B cell (primary cell): ENCODE data around the gene KCNC2. TPM values are rescaled to one million over a fixed set of nuclear protein-coding genes. Genes with fewer than 3 reads are reported as not detected.

Experiments used
- ATAC-seq: fragments of 200-7000 bp; cut with Tn5 transposase; one replicate; pipeline ENCODE4 v1.10.0; 2021; ENCODE audit warnings: low read depth, mild to moderate bottlenecking, moderate number of reproducible peaks, moderate library complexity
- CTCF ChIA-PET: fragments of 350-600 bp; sonication (Branson Sonifier 250); formaldehyde crosslinking; loops from one replicate; lab custom pipeline; 2021; ENCODE audit warnings: antibody characterized with exemption, inconsistent platforms; lab: Charles Lee
- POLR2A ChIA-PET: fragments of 350-600 bp; sonication (Branson Sonifier 250); formaldehyde crosslinking; loops from one replicate; lab custom pipeline; 2021; ENCODE audit warnings: antibody characterized with exemption; lab: Charles Lee
- DNase-seq: peaks from one replicate; pipeline ENCODE4 v3.0.0; 2013
- H2AFZ ChIP-seq: 2 replicates; pipeline ENCODE4 v1.6.1; 2012; ENCODE audit warnings: mild to moderate bottlenecking, low read depth, low read length; ENCODE audit not compliant: insufficient read depth, poor library complexity, severe bottlenecking
- H3K27ac ChIP-seq, 2 donors: 1 replicate in 1 of 2; 2 replicates in 1 of 2; pipeline ENCODE4 v1.5.1; 2012 to 2013; ENCODE audit warnings: low read length in 2 of 2, mild to moderate bottlenecking in 2 of 2, moderate library complexity in 1 of 2
- H3K27me3 ChIP-seq, 4 experiments: fragments of 200-600 bp in 1 of 4; sonication (generic) in 1 of 4; replicated peaks in 1 of 4; 1 replicate in 2 of 4; 2 replicates in 2 of 4; pipeline versions ENCODE4 v1.6.1 to v1.7.0; 2013 to 2016; ENCODE audit warnings: low read length in 3 of 4, mild to moderate bottlenecking in 2 of 4, mixed read lengths in 1 of 4, moderate library complexity in 1 of 4; ENCODE audit not compliant: insufficient read depth in 4 of 4, control insufficient read depth in 3 of 4; ENCODE audit errors: control extremely low read depth in 1 of 4
- H3K36me3 ChIP-seq, 2 experiments: replicated peaks in 1 of 2; 1 replicate in 1 of 2; 2 replicates in 1 of 2; pipeline versions ENCODE4 v1.6.1 to v1.7.1; 2013; ENCODE audit warnings: low read length in 1 of 2; ENCODE audit not compliant: insufficient read depth in 2 of 2, control insufficient read depth in 1 of 2; ENCODE audit errors: control extremely low read depth in 1 of 2, extremely low read depth in 1 of 2
- H3K4me1 ChIP-seq, 2 donors: fragments of 200-600 bp in 1 of 2; sonication (generic) in 1 of 2; 1 replicate in 1 of 2; 2 replicates in 1 of 2; pipeline versions ENCODE4 v1.5.1 to v1.6.1; 2013 to 2017; ENCODE audit warnings: low read length in 2 of 2; ENCODE audit not compliant: control insufficient read depth in 2 of 2, insufficient read depth in 2 of 2
- H3K4me2 ChIP-seq: replicated peaks from 2 replicates; pipeline ENCODE3; 2012; ENCODE audit warnings: mild to moderate bottlenecking, low read depth, low read length; ENCODE audit not compliant: poor library complexity, severe bottlenecking
- H3K4me3 ChIP-seq, 5 experiments: fragments of 200-600 bp in 1 of 5; sonication (generic) in 1 of 5; 1 replicate in 3 of 5; 2 replicates in 2 of 5; pipeline versions ENCODE4 v1.5.1 to v1.7.0; 2011 to 2016; ENCODE audit warnings: low read length in 4 of 5, mild to moderate bottlenecking in 4 of 5, low read depth in 2 of 5, control low read depth in 1 of 5, moderate library complexity in 1 of 5; ENCODE audit not compliant: insufficient read depth in 1 of 5; ENCODE audit errors: control extremely low read depth in 1 of 5, extremely low read depth in 1 of 5
- H3K79me2 ChIP-seq: fragments of 200-600 bp; sonication (generic); one replicate; pipeline ENCODE4 v1.6.0; 2016; ENCODE audit warnings: low read length; ENCODE audit not compliant: control insufficient read depth, insufficient read depth
- H3K9ac ChIP-seq: fragments of 200-600 bp; sonication (generic); 2 replicates; pipeline ENCODE4 v1.6.1; 2017; ENCODE audit warnings: mild to moderate bottlenecking, low read length, moderate library complexity
- H3K9me3 ChIP-seq, 3 donors: one replicate each; pipeline versions ENCODE4 v1.6.1 to v1.7.1; 2013; ENCODE audit warnings: low read length in 2 of 3; ENCODE audit not compliant: control insufficient read depth in 2 of 3, insufficient read depth in 1 of 3; ENCODE audit errors: control extremely low read depth in 1 of 3
- H4K20me1 ChIP-seq: 2 replicates; pipeline ENCODE4 v1.6.0; 2012; ENCODE audit warnings: mild to moderate bottlenecking, low read length; ENCODE audit not compliant: insufficient read depth, control insufficient read depth, poor library complexity, severe bottlenecking
- H3K27ac Mint-ChIP-seq: one replicate; pipeline ENCODE4 v1.8.0; 2021; ENCODE audit warnings: mixed read lengths
- H3K27me3 Mint-ChIP-seq: one replicate; pipeline ENCODE4 v1.8.0; 2021; ENCODE audit warnings: mixed read lengths
- H3K4me1 Mint-ChIP-seq: one replicate; pipeline ENCODE4 v1.8.0; 2021; ENCODE audit warnings: mixed read lengths
- H3K4me3 Mint-ChIP-seq: one replicate; pipeline ENCODE4 v1.8.0; 2021; ENCODE audit warnings: mixed read lengths
- H3K9me3 Mint-ChIP-seq: one replicate; pipeline ENCODE4 v1.8.0; 2022; ENCODE audit warnings: mixed read lengths; ENCODE audit not compliant: insufficient read depth
- CTCF ChIP-seq: fragments of 200-600 bp; IDR thresholded peaks from one replicate; pipeline ENCODE4 v1.8.0; 2022; ENCODE audit warnings: antibody characterized with exemption, mild to moderate bottlenecking
- EZH2 ChIP-seq: IDR thresholded peaks from 2 replicates; pipeline ENCODE4 v1.6.1; 2012; ENCODE audit warnings: borderline replicate concordance, low read depth, mild to moderate bottlenecking, moderate library complexity, low read length; ENCODE audit not compliant: insufficient read depth, poor library complexity, severe bottlenecking
- WGBS: methylation state at CpG from one replicate; pipeline ENCODE4 v1.1.5; 2013; ENCODE audit warnings: missing lambda C conversion rate; ENCODE audit not compliant: insufficient coverage; 5-methylcytosine and 5-hydroxymethylcytosine counted together
- intact Hi-C: fragments of 100-400 bp; cut with micrococcal nuclease; formaldehyde crosslinking; loops from one replicate; pipeline ENCODE4 v1.10.0; 2022
- polyA plus RNA-seq: library from polyadenylated mRNA; depleted of rRNA; stranded (reverse); fragments of >200 nt; gene quantifications from 2 replicates; pipeline ENCODE4 v1.2.3, GENCODE V29; 2012
- total RNA-seq, 2 donors: library from RNA; stranded (reverse); fragments of 120-200 nt in 1 of 2; gene quantifications; 1 replicate in 1 of 2; 2 replicates in 1 of 2; pipeline versions ENCODE4 v1.2.3 to v1.2.4, GENCODE V29; 2013 to 2022

The KCNC2 gene
- total and polyA plus RNA-seq, 2 donors (not counting 1 experiment from before 2014, with no cell fraction given) = not detected

GRCh38 chr12:75184516-75184915 is 25.1 kb downstream of the KCNC2 start:
- Histone ChIP-seq H4K20me1 (no peaks in the 10 kb centered on the region), H3K27ac (no peak overlapping the region), H3K36me3 (no peaks in the 10 kb centered on the region), H3K9ac (no peak overlapping the region), H2AFZ (no peak overlapping the region), H3K27me3 (no peaks in the 10 kb centered on the region), H3K4me3 (no peak overlapping the region), H3K4me2 (no peak overlapping the region), H3K9me3 (no peaks in the 10 kb centered on the region), H3K79me2 (no peaks in the 10 kb centered on the region), H3K4me1 (no peaks in the 10 kb centered on the region)
- ChIA-PET POLR2A (no interaction called here), CTCF (no interaction called here)
- TF ChIP-seq CTCF (no peak), EZH2 (no peak)
- H3K4me1 Mint-ChIP-seq = no peaks in the 10 kb centered on the region
- no peaks in the 10 kb centered on the region for H3K9me3 Mint-ChIP-seq
- H3K27me3 Mint-ChIP-seq = no peaks in the 10 kb centered on the region
- no peak overlapping the region for H3K27ac Mint-ChIP-seq
- intact Hi-C loops = no loop called here
- no peak for ATAC-seq
- DNase-seq = no peak
- no peak overlapping the region for H3K4me3 Mint-ChIP-seq

DNA sequence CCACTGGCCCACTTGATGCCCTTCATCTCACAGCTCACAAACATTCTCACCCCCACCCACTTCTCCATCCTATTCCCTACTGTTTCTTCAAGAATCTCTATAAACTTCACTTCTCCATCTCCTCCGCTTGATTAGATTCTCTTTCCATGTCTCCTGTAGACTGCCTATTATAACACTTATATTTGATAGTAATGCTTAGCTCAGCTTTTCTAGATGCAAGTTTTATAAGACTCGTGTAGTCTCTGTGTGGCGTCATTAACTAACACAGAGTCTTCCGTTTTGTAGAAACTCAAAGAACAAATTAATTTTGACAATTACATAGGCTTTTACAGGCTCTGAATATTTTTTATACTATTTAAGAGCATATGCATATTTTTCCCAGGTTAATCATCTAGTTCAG is 25.7 kb downstream of the KCNC2 start:
- Histone ChIP-seq H3K9me3 (no peaks in the 10 kb centered on the region), H3K4me1 (no peaks in the 10 kb centered on the region), H3K79me2 (no peaks in the 10 kb centered on the region), H3K27me3 (no peaks in the 10 kb centered on the region), H3K9ac (no peak overlapping the region), H2AFZ (no peak overlapping the region), H3K4me3 (no peak overlapping the region), H4K20me1 (no peaks in the 10 kb centered on the region), H3K36me3 (no peaks in the 10 kb centered on the region), H3K4me2 (no peak overlapping the region), H3K27ac (no peak overlapping the region)
- CTCF ChIA-PET = no interaction called here
- intact Hi-C loops = no loop called here
- DNase-seq (no peak), ATAC-seq (no peak)
- POLR2A ChIA-PET = no interaction called here
- Mint-ChIP-seq H3K27ac (no peak overlapping the region), H3K27me3 (no peaks in the 10 kb centered on the region), H3K4me3 (no peak overlapping the region), H3K4me1 (no peaks in the 10 kb centered on the region), H3K9me3 (no peaks in the 10 kb centered on the region)
- TF ChIP-seq EZH2 (no peak), CTCF (no peak)
- WGBS = no CpG with 5 or more reads among the region's 4 CpGs
